Smooth muscle cell (in vitro differentiated cells): ENCODE data around the gene TP53I11. TPM values are rescaled to one million over a fixed set of nuclear protein-coding genes. Genes with fewer than 3 reads are reported as not detected.

Source experiments
- DNase-seq: peaks from one replicate; lab custom pipeline; 2025; ENCODE audit not compliant: unreplicated experiment; lab: John Stamatoyannopoulos, UW
- H2AFZ ChIP-seq: fragments of 200-600 bp; sonication (generic); 2 replicates; pipeline ENCODE4 v1.6.0; 2016; ENCODE audit warnings: antibody characterized with exemption, low read depth, mild to moderate bottlenecking
- H3F3A ChIP-seq: fragments of 200-600 bp; sonication (generic); 2 replicates; pipeline ENCODE4 v1.6.0; 2017; ENCODE audit warnings: antibody characterized with exemption, low read depth
- H3K27ac ChIP-seq: fragments of 200-600 bp; sonication (generic); 2 replicates; pipeline ENCODE4 v1.5.1; 2016; ENCODE audit warnings: low read depth, mild to moderate bottlenecking
- H3K27me3 ChIP-seq: fragments of 200-600 bp; sonication (generic); 2 replicates; pipeline ENCODE4 v1.6.1; 2016; ENCODE audit warnings: low read depth, mild to moderate bottlenecking
- H3K36me3 ChIP-seq: fragments of 200-600 bp; sonication (generic); 2 replicates; pipeline ENCODE4 v1.5.1; 2016; ENCODE audit warnings: low read depth
- H3K4me1 ChIP-seq: fragments of 200-600 bp; sonication (generic); 2 replicates; pipeline ENCODE4 v1.5.1; 2016; ENCODE audit warnings: low read depth
- H3K4me2 ChIP-seq: fragments of 200-600 bp; sonication (generic); 2 replicates; pipeline ENCODE4 v1.6.0; 2016; ENCODE audit warnings: mild to moderate bottlenecking
- H3K4me3 ChIP-seq: fragments of 200-600 bp; sonication (generic); 2 replicates; pipeline ENCODE4 v1.5.1; 2016; ENCODE audit warnings: mild to moderate bottlenecking
- H3K79me2 ChIP-seq: fragments of 200-600 bp; sonication (generic); 2 replicates; pipeline ENCODE4 v1.6.0; 2016; ENCODE audit warnings: low read depth, mild to moderate bottlenecking
- H3K9ac ChIP-seq: fragments of 200-600 bp; sonication (generic); 2 replicates; pipeline ENCODE4 v1.6.0; 2016; ENCODE audit warnings: low read depth
- H3K9me3 ChIP-seq: fragments of 200-600 bp; sonication (generic); replicated peaks from 2 replicates; pipeline ENCODE4 v1.5.1; 2016; ENCODE audit warnings: low read depth
- H4K20me1 ChIP-seq: fragments of 200-600 bp; sonication (generic); 2 replicates; pipeline ENCODE4 v1.6.0; 2016; ENCODE audit warnings: low read depth
- WGBS: methylation state at CpG from one replicate; pipeline ENCODE4 v1.1.7; 2016; ENCODE audit warnings: low lambda C conversion rate; 5-methylcytosine and 5-hydroxymethylcytosine counted together
- polyA plus RNA-seq: library from polyadenylated mRNA; unstranded; fragments of >200 nt; fragmentation: Nextera tagmentation; extraction: Ambion mirVana; gene quantifications from 2 replicates; pipeline ENCODE4 v1.2.1, GENCODE V29; 2016
- total RNA-seq: library from RNA; depleted of rRNA; stranded (reverse); fragments of >200 nt; gene quantifications from 2 replicates; pipeline ENCODE4 v1.2.3, GENCODE V29; 2014
- TF ChIP-seq, protein P1 (sequence below): fragments of 200-600 bp; sonication (generic); IDR thresholded peaks from 2 replicates; pipeline ENCODE4 v1.5.1; 2017; ENCODE audit warnings: borderline replicate concordance, mild to moderate bottlenecking, antibody characterized with exemption; ENCODE audit not compliant: insufficient read depth, poor library complexity, severe bottlenecking

TP53I11 gene
- total and polyA plus RNA-seq, 2 experiments from 2014 or later = 14.2 to 61.2 TPM

DNA sequence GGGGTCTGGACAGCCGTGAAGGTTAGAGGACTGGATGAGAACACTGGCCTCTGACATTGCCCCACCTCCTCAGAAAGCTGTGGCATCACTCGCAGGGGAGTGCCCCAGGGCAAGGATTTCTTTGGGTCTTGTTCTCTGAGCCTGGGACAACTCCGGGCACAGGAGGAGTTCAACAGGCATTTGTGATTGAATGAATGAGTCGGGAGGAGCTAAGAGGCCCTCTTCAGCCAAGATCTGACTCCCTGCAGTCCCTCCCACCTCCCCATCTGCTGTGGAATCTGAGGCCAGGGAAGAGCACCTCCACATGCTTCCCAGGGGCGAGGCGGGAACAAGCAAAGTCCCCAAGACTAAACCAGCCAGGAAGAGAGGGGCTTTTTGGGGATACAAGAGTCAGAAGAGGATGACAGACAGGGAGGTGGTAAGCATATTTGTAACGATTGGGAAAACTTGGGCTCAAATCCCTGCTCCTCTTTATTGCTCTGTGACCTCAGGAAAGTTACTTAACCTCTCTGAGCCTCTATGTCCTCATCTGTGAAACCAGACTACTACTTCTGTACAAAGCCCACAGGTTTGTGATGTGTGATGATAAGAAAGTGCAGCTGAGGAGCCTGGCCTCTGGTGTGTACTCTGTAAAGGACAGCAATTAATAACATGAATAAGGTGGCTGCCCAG, 6.4 kb downstream of the TP53I11 start:
- WGBS = 79% methylated on average over 7 of the region's 7 CpGs
- Histone ChIP-seq H2AFZ (no peak overlapping the region), H3K79me2 (no peaks in the 10 kb centered on the region), H3K27ac (no peak overlapping the region), H3K9me3 (no peaks in the 10 kb centered on the region), H3K27me3 (no peaks in the 10 kb centered on the region), H3K4me1 (peaks cover 31% of the 10 kb centered on the region), H3K36me3 (no peaks in the 10 kb centered on the region), H3F3A (no peaks in the 10 kb centered on the region), H3K9ac (no peak overlapping the region), H3K4me3 (no peak overlapping the region), H3K4me2 (no peak overlapping the region), H4K20me1 (peaks cover 98% of the 10 kb centered on the region)
- TF ChIP-seq, protein P1, sequence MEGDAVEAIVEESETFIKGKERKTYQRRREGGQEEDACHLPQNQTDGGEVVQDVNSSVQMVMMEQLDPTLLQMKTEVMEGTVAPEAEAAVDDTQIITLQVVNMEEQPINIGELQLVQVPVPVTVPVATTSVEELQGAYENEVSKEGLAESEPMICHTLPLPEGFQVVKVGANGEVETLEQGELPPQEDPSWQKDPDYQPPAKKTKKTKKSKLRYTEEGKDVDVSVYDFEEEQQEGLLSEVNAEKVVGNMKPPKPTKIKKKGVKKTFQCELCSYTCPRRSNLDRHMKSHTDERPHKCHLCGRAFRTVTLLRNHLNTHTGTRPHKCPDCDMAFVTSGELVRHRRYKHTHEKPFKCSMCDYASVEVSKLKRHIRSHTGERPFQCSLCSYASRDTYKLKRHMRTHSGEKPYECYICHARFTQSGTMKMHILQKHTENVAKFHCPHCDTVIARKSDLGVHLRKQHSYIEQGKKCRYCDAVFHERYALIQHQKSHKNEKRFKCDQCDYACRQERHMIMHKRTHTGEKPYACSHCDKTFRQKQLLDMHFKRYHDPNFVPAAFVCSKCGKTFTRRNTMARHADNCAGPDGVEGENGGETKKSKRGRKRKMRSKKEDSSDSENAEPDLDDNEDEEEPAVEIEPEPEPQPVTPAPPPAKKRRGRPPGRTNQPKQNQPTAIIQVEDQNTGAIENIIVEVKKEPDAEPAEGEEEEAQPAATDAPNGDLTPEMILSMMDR = no peak
- DNase-seq = no peak

DNA sequence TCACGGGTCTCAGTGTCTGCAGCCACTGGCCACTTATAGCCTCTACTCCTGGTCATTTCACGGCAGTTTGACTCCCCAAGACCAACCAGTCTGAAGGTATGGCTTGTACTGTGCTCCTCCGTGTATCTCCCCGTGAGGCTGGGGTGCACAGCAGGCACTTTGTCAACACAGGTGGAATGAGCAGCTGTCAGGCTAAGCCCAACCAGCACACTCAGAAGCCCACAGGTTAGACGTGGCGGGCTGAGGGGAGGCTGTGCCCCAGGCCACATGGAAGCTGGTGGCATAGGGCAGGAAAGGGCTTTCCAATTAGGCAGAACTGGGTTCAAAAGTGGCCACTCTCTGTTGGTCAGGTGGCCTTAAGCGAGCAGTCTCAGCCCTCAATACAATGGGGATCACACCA, 7.0 kb downstream of the TP53I11 start:
- H3K9ac ChIP-seq = no peak overlapping the region
- no peak for DNase-seq
- H3F3A ChIP-seq = no peaks in the 10 kb centered on the region
- H3K27me3 ChIP-seq = no peaks in the 10 kb centered on the region
- H3K9me3 ChIP-seq = no peaks in the 10 kb centered on the region
- no peaks in the 10 kb centered on the region for H3K79me2 ChIP-seq
- 80% methylated on average over 7 of the region's 7 CpGs for WGBS
- peaks cover 98% of the 10 kb centered on the region for H4K20me1 ChIP-seq
- peaks cover 30% of the 10 kb centered on the region for H3K4me1 ChIP-seq
- H3K4me2 ChIP-seq = no peak overlapping the region
- H3K27ac ChIP-seq = no peak overlapping the region
- H3K36me3 ChIP-seq = no peaks in the 10 kb centered on the region
- TF ChIP-seq, protein P1 = no peak
- H2AFZ ChIP-seq = no peak overlapping the region
- H3K4me3 ChIP-seq = no peak overlapping the region

GRCh38 chr11:44943118-44943517, 7.6 kb downstream of the TP53I11 start:
- Histone ChIP-seq H4K20me1 (peaks cover 98% of the 10 kb centered on the region), H2AFZ (no peak overlapping the region), H3K27ac (no peak overlapping the region), H3K4me1 (peaks cover 28% of the 10 kb centered on the region), H3K4me3 (no peak overlapping the region), H3K9ac (no peak overlapping the region), H3K79me2 (no peaks in the 10 kb centered on the region), H3K9me3 (no peaks in the 10 kb centered on the region), H3K4me2 (no peak overlapping the region), H3F3A (no peaks in the 10 kb centered on the region), H3K27me3 (no peaks in the 10 kb centered on the region), H3K36me3 (no peaks in the 10 kb centered on the region)
- WGBS = 81% methylated on average over 7 of the region's 7 CpGs
- TF ChIP-seq, protein P1 = no peak
- DNase-seq = no peak
